Liver (tissue), 9 donors: Measurements from ENCODE around the gene ALDH6A1. TPM values are rescaled to one million over a fixed set of nuclear protein-coding genes. Genes with fewer than 3 reads are reported as not detected.

Source experiments
- DNase-seq: peaks from one replicate; pipeline ENCODE4 v3.0.0-alpha.2; 2017; ENCODE audit warnings: low spot score
- H3K27ac ChIP-seq, 2 donors: one replicate each; pipeline ENCODE4 v1.7.0; 2013; ENCODE audit warnings: inconsistent platforms in 2 of 2, low read length in 2 of 2, control low read depth in 1 of 2, low read depth in 1 of 2, mild to moderate bottlenecking in 1 of 2
- H3K27me3 ChIP-seq, 4 donors: one replicate each; pipeline versions ENCODE4 v1.6.1 to v1.7.0; 2013; ENCODE audit warnings: low read length in 3 of 4, inconsistent platforms in 1 of 4, mild to moderate bottlenecking in 1 of 4, moderate library complexity in 1 of 4; ENCODE audit not compliant: control insufficient read depth in 4 of 4, insufficient read depth in 4 of 4
- H3K36me3 ChIP-seq, 4 donors: one replicate each; pipeline versions ENCODE4 v1.6.1 to v1.7.0; 2013; ENCODE audit warnings: low read length in 3 of 4, mild to moderate bottlenecking in 3 of 4, low read depth in 1 of 4, moderate library complexity in 1 of 4; ENCODE audit not compliant: control insufficient read depth in 4 of 4, insufficient read depth in 3 of 4
- H3K4me1 ChIP-seq, 4 donors: one replicate each; pipeline versions ENCODE4 v1.6.1 to v1.7.0; 2013; ENCODE audit warnings: low read length in 3 of 4, mild to moderate bottlenecking in 3 of 4, moderate library complexity in 1 of 4; ENCODE audit not compliant: control insufficient read depth in 4 of 4, insufficient read depth in 4 of 4
- H3K4me3 ChIP-seq, 3 donors: one replicate each; pipeline versions ENCODE4 v1.6.1 to v1.7.0; 2013; ENCODE audit warnings: low read length in 3 of 3, control low read depth in 1 of 3, low read depth in 1 of 3, mild to moderate bottlenecking in 1 of 3
- H3K9ac ChIP-seq, 2 donors: one replicate each; pipeline ENCODE4 v1.7.0; 2013; ENCODE audit warnings: low read length in 2 of 2, mild to moderate bottlenecking in 2 of 2, moderate library complexity in 2 of 2, control low read depth in 1 of 2, low read depth in 1 of 2
- H3K9me3 ChIP-seq, 4 donors: one replicate each; pipeline versions ENCODE4 v1.6.1 to v1.7.0; 2013; ENCODE audit warnings: low read length in 3 of 4; ENCODE audit not compliant: control insufficient read depth in 4 of 4
- EGR1 ChIP-seq, 2 donors: IDR thresholded peaks; 2 replicates each; pipeline ENCODE4 v1.6.1; 2016 to 2018; ENCODE audit warnings: antibody characterized with exemption in 2 of 2, low read depth in 2 of 2
- FOXA1 ChIP-seq: IDR thresholded peaks from 2 replicates; pipeline ENCODE4 v1.6.1; 2016; ENCODE audit warnings: antibody characterized with exemption
- FOXA2 ChIP-seq: IDR thresholded peaks from 2 replicates; pipeline ENCODE4 v1.6.1; 2016; ENCODE audit warnings: antibody characterized with exemption
- GABPA ChIP-seq, 2 donors: IDR thresholded peaks in 1 of 2; conservative IDR thresholded peaks in 1 of 2; 2 replicates each; pipeline ENCODE4 v1.6.1; 2016; ENCODE audit warnings: antibody characterized with exemption in 2 of 2, mild to moderate bottlenecking in 1 of 2, moderate library complexity in 1 of 2
- HNF4A ChIP-seq, 2 donors: conservative IDR thresholded peaks; 2 replicates each; pipeline ENCODE4 v1.6.1; 2016; ENCODE audit warnings: antibody characterized with exemption in 2 of 2, mild to moderate bottlenecking in 2 of 2
- HNF4G ChIP-seq: IDR thresholded peaks from 2 replicates; pipeline ENCODE4 v1.6.1; 2016; ENCODE audit warnings: antibody characterized with exemption
- JUND ChIP-seq, 2 donors: IDR thresholded peaks; 2 replicates each; pipeline ENCODE4 v1.6.1; 2016; ENCODE audit warnings: antibody characterized with exemption in 2 of 2
- MAX ChIP-seq: IDR thresholded peaks from 2 replicates; pipeline ENCODE4 v1.6.1; 2016; ENCODE audit warnings: antibody characterized with exemption
- NR2F2 ChIP-seq: IDR thresholded peaks from 2 replicates; pipeline ENCODE4 v1.6.1; 2016; ENCODE audit warnings: antibody characterized with exemption
- RAD21 ChIP-seq, 2 donors: IDR thresholded peaks; 2 replicates each; pipeline ENCODE4 v1.6.1; 2016; ENCODE audit warnings: antibody characterized with exemption in 2 of 2, mild to moderate bottlenecking in 2 of 2
- REST ChIP-seq: IDR thresholded peaks from 2 replicates; pipeline ENCODE4 v1.6.1; 2016; ENCODE audit warnings: antibody characterized with exemption, mild to moderate bottlenecking
- RXRA ChIP-seq, 2 donors: IDR thresholded peaks; 2 replicates each; pipeline ENCODE4 v1.6.1; 2017 to 2018; ENCODE audit warnings: antibody characterized with exemption in 2 of 2, mild to moderate bottlenecking in 1 of 2
- SP1 ChIP-seq: IDR thresholded peaks from 2 replicates; pipeline ENCODE4 v1.6.1; 2018; ENCODE audit warnings: antibody characterized with exemption, mild to moderate bottlenecking
- TAF1 ChIP-seq: conservative IDR thresholded peaks from 2 replicates; pipeline ENCODE4 v1.6.1; 2016; ENCODE audit warnings: antibody characterized with exemption, mild to moderate bottlenecking
- YY1 ChIP-seq: IDR thresholded peaks from 2 replicates; pipeline ENCODE4 v1.6.1; 2016; ENCODE audit warnings: antibody characterized with exemption, mild to moderate bottlenecking
- ZBTB33 ChIP-seq: IDR thresholded peaks from 2 replicates; pipeline ENCODE4 v1.6.1; 2016; ENCODE audit warnings: antibody characterized with exemption
- WGBS: extraction: QIAGEN DNeasy Blood & Tissue Kit; methylation state at CpG from one replicate; pipeline ENCODE4 v1.1.7; 2013; 5-methylcytosine and 5-hydroxymethylcytosine counted together
- polyA plus RNA-seq, 2 donors: library from polyadenylated mRNA; stranded (reverse) in 1 of 2; unstranded in 1 of 2; fragments of 200-250 nt in 1 of 2; fragments of >200 nt in 1 of 2; fragmentation: Nextera tagmentation in 1 of 2; extraction: Ambion mirVana in 1 of 2; gene quantifications; one replicate each; pipeline versions ENCODE4 v1.2.1 to v1.2.3, GENCODE V29; 2013 to 2015
- total RNA-seq, 2 donors: library from RNA; depleted of rRNA; stranded (reverse); fragments of >200 nt; gene quantifications; one replicate each; pipeline ENCODE4 v1.2.3, GENCODE V29; 2014
- TF ChIP-seq, protein P1 (sequence below): IDR thresholded peaks from 2 replicates; pipeline ENCODE4 v1.6.1; 2016; ENCODE audit warnings: antibody characterized with exemption
- TF ChIP-seq, protein P2 (sequence below): fragments of 150-350 bp; IDR thresholded peaks from 2 replicates; pipeline ENCODE4 v1.5.1; 2017; ENCODE audit warnings: improper control_type of control experiment, low read depth, low read length; ENCODE audit not compliant: missing input control
- donor health status: healthy.
- donor health status: healthy.
- donor health status: healthy.
- donor health status: healthy.
- donor health status: healthy.

Gene ALDH6A1
- total and polyA plus RNA-seq, 4 donors, result 114 to 183 (median 155) TPM

GRCh38 chr14:74014299-74014698 is 70.0 kb downstream of the ALDH6A1 start (continued):
- no peak for TF ChIP-seq REST

DNA sequence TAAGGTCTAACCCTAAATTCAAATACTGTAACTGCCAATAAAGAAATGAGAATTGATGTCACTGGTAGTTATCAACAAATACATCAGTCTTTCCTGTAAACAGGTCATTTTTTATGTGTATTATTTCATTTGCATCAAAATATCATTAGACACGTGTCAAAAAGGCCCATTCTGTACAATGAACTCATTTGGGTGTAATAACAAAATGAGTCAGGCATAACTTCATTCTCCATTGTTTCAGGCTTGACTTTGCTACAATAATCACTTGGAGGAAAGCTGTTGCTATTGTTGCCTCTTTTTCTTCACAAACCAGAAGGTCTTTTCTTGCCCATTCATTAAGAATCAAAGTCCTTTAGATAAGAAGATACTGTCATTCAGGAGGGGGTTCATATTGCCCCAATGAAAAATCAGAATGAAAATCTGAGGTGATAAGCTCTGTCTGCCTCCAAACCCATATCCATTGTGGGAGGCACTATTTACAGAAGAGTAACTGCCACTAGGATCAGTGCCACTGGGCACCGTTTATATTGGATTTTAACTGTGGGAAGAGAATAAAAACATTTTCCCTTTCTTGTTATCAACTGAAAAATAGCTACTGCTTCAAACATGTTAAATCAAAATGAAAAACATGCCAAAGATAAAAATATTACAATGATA is 75.3 kb downstream of the ALDH6A1 start:
- H3K4me1 ChIP-seq, result peaks cover 2 to 4% (median 3%) of the 10 kb centered on the region in 4 donors
- H3K9me3 ChIP-seq, result no peaks in the 10 kb centered on the region
- no peak overlapping the region for H3K4me3 ChIP-seq
- no peak overlapping the region for H3K27ac ChIP-seq
- H3K9ac ChIP-seq, result no peak overlapping the region
- H3K27me3 ChIP-seq, result no peaks in the 10 kb centered on the region
- 64% methylated on average over 2 of the region's 2 CpGs for WGBS
- TF ChIP-seq MAX, result no peak
- TF ChIP-seq REST, result no peak
- TF ChIP-seq FOXA1, result no peak
- no peak for TF ChIP-seq NR2F2
- no peak for TF ChIP-seq HNF4A (conservative IDR thresholded peaks at IDR 0.05)
- TF ChIP-seq, protein P1, sequence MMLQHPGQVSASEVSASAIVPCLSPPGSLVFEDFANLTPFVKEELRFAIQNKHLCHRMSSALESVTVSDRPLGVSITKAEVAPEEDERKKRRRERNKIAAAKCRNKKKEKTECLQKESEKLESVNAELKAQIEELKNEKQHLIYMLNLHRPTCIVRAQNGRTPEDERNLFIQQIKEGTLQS, result no peak
- no peak for TF ChIP-seq ZBTB33
- no peak for TF ChIP-seq SP1
- TF ChIP-seq YY1, result no peak
- TF ChIP-seq, protein P2, sequence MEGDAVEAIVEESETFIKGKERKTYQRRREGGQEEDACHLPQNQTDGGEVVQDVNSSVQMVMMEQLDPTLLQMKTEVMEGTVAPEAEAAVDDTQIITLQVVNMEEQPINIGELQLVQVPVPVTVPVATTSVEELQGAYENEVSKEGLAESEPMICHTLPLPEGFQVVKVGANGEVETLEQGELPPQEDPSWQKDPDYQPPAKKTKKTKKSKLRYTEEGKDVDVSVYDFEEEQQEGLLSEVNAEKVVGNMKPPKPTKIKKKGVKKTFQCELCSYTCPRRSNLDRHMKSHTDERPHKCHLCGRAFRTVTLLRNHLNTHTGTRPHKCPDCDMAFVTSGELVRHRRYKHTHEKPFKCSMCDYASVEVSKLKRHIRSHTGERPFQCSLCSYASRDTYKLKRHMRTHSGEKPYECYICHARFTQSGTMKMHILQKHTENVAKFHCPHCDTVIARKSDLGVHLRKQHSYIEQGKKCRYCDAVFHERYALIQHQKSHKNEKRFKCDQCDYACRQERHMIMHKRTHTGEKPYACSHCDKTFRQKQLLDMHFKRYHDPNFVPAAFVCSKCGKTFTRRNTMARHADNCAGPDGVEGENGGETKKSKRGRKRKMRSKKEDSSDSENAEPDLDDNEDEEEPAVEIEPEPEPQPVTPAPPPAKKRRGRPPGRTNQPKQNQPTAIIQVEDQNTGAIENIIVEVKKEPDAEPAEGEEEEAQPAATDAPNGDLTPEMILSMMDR, result no peak
- TF ChIP-seq RAD21 (IDR thresholded peaks at IDR 0.05), result no peak
- TF ChIP-seq TAF1, result no peak
- TF ChIP-seq EGR1 (IDR thresholded peaks at IDR 0.05; ENCODE audit: low read depth in 2 of 2), result no peak
- no peak for TF ChIP-seq GABPA (IDR thresholded peaks at IDR 0.05 in 1 of 2, conservative IDR thresholded peaks at IDR 0.05 in 1 of 2)
- no peak for TF ChIP-seq FOXA2
- no peak for TF ChIP-seq HNF4G
- TF ChIP-seq JUND (IDR thresholded peaks at IDR 0.05), result no peak
- TF ChIP-seq RXRA (IDR thresholded peaks at IDR 0.05), result no peak
- H3K36me3 ChIP-seq, result peaks cover 1 to 16% (median 8%) of the 10 kb centered on the region in 4 donors
- no peak for DNase-seq
